ENCODE data around the gene CA10. TPM values are rescaled to one million over a fixed set of nuclear protein-coding genes. Genes with fewer than 3 reads are reported as not detected.

CA10 gene
- total RNA-seq, 1 donor from 2014 or later = 1.3 TPM

DNA sequence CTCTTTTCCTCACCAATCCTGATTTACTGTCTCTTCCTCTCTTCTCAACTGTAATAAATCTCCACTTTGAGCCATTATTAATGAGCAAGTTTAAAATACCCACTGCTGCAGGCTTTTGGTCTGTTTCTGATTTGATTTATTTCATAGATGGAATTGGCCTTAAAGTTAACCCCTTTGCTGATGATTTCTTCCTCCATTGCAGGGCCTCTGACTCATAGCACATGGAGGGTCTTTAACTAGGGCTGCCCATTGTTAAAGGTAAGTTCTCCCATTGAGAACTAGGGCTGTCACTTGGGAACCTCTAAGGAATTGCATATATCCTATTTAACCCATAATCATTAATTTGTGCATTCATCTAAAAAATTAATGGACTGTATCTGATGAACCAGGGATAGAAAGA, 221.2 kb downstream of the CA10 start:
- no peaks in the 10 kb centered on the region for H3K4me1 Mint-ChIP-seq (ENCODE audit: low read depth, unreplicated experiment)
- TF ChIP-seq, protein P1, sequence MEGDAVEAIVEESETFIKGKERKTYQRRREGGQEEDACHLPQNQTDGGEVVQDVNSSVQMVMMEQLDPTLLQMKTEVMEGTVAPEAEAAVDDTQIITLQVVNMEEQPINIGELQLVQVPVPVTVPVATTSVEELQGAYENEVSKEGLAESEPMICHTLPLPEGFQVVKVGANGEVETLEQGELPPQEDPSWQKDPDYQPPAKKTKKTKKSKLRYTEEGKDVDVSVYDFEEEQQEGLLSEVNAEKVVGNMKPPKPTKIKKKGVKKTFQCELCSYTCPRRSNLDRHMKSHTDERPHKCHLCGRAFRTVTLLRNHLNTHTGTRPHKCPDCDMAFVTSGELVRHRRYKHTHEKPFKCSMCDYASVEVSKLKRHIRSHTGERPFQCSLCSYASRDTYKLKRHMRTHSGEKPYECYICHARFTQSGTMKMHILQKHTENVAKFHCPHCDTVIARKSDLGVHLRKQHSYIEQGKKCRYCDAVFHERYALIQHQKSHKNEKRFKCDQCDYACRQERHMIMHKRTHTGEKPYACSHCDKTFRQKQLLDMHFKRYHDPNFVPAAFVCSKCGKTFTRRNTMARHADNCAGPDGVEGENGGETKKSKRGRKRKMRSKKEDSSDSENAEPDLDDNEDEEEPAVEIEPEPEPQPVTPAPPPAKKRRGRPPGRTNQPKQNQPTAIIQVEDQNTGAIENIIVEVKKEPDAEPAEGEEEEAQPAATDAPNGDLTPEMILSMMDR (IDR thresholded peaks at IDR 0.05; ENCODE audit: partially characterized antibody, unreplicated experiment) = no peak
- DNase-seq = no peak
- H3K27me3 Mint-ChIP-seq (ENCODE audit: unreplicated experiment) = no peaks in the 10 kb centered on the region
- no peak overlapping the region for H3K27ac Mint-ChIP-seq (ENCODE audit: unreplicated experiment)
- no peak overlapping the region for H3K4me3 Mint-ChIP-seq (ENCODE audit: unreplicated experiment)
- no peaks in the 10 kb centered on the region for H3K36me3 Mint-ChIP-seq (ENCODE audit: unreplicated experiment)
- H3K9me3 Mint-ChIP-seq (ENCODE audit: unreplicated experiment) = peaks cover 2% of the 10 kb centered on the region

DNA sequence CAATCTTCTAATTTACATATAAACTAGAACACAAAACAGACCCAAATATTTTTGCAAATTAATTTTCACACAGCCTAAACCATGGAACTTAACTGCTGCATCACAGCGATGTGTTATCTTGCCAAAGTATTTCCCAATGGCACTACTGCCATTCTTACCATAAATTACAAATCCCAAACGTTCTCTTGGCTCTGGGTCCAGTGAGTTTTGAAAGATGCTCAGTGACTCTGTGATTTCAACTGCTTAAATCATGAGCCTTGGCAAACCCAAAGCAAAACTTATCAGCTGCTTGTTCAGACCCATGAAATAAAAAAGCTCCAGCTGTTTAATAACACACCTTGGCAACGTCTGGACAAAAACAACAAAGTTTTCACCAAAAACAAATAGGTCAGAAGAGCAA, 223.0 kb downstream of the CA10 start:
- Mint-ChIP-seq H3K4me1 (ENCODE audit: low read depth, unreplicated experiment) (no peaks in the 10 kb centered on the region), H3K36me3 (ENCODE audit: unreplicated experiment) (no peaks in the 10 kb centered on the region), H3K27me3 (ENCODE audit: unreplicated experiment) (no peaks in the 10 kb centered on the region), H3K27ac (ENCODE audit: unreplicated experiment) (no peak overlapping the region), H3K9me3 (ENCODE audit: unreplicated experiment) (peaks cover 2% of the 10 kb centered on the region), H3K4me3 (ENCODE audit: unreplicated experiment) (no peak overlapping the region)
- TF ChIP-seq, protein P1 (IDR thresholded peaks at IDR 0.05; ENCODE audit: partially characterized antibody, unreplicated experiment) = no peak
- DNase-seq = no peak

DNA sequence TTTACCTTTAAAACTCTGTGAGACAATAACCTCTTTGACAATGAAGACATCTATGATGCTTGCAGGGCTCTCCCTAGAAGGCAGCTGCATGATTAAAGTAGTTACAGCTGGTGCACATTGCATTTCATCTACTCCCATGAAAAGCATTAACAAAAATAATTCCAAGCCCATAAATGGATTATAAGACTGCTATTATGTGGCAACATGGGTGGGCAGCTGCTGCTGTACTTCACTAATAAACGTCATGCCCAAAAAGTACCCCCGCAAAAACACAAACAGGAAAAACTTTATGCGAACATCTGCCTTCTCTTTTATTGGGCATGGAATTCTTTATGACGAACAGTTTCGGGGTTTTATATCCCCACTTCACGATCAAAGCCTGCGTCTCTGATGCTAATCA, 224.9 kb downstream of the CA10 start:
- H3K4me3 Mint-ChIP-seq (ENCODE audit: unreplicated experiment) = no peak overlapping the region
- H3K4me1 Mint-ChIP-seq (ENCODE audit: low read depth, unreplicated experiment) = no peaks in the 10 kb centered on the region
- no peaks in the 10 kb centered on the region for H3K36me3 Mint-ChIP-seq (ENCODE audit: unreplicated experiment)
- no peaks in the 10 kb centered on the region for H3K27me3 Mint-ChIP-seq (ENCODE audit: unreplicated experiment)
- H3K9me3 Mint-ChIP-seq (ENCODE audit: unreplicated experiment) = peaks cover 2% of the 10 kb centered on the region
- TF ChIP-seq, protein P1 (IDR thresholded peaks at IDR 0.05; ENCODE audit: partially characterized antibody, unreplicated experiment) = no peak
- DNase-seq = no peak
- H3K27ac Mint-ChIP-seq (ENCODE audit: unreplicated experiment) = no peak overlapping the region

DNA sequence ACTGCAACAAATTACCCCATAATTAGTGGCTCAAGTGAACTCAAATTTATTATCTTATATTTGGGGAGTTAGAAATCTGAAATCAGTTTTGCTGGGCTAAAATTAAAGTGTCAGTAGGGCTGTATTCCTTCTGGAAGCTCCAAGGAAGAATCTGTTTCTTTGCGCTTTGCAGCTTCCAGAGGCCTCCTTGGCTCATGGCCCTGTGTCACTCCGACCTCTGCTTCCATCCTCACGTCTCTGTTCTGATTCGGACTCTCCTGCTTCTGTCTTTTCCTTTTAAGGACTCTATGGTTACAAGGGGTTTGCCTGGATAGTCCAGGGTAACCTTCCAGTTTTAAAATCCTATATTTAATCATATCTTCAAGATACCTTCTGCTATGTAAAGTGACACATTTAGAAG, 232.1 kb downstream of the CA10 start:
- no peak for DNase-seq
- no peaks in the 10 kb centered on the region for H3K36me3 Mint-ChIP-seq (ENCODE audit: unreplicated experiment)
- no peaks in the 10 kb centered on the region for H3K4me1 Mint-ChIP-seq (ENCODE audit: low read depth, unreplicated experiment)
- no peak overlapping the region for H3K27ac Mint-ChIP-seq (ENCODE audit: unreplicated experiment)
- TF ChIP-seq, protein P1 (IDR thresholded peaks at IDR 0.05; ENCODE audit: partially characterized antibody, unreplicated experiment) = no peak
- H3K27me3 Mint-ChIP-seq (ENCODE audit: unreplicated experiment) = no peaks in the 10 kb centered on the region
- H3K9me3 Mint-ChIP-seq (ENCODE audit: unreplicated experiment) = no peaks in the 10 kb centered on the region
- H3K4me3 Mint-ChIP-seq (ENCODE audit: unreplicated experiment) = no peak overlapping the region

DNA sequence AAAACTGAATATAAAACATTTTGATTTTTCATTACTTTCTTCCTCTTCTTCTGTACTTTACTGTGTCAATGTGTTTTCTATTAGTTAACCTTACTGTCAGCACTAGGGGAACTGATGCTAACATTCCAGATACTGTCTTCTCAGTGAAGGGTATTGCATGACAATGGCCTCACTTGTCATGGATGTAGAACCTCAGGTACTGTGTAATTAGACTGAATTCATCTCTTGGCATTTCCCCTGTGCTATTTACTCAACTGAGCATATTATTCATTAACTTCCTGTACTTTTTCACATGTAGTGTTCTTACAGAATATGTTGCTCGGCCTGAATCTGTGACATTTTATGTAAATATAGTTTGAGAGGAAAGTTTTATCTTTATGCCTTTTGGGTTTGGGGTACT, 237.0 kb downstream of the CA10 start:
- Mint-ChIP-seq H3K9me3 (ENCODE audit: unreplicated experiment) (no peaks in the 10 kb centered on the region), H3K27me3 (ENCODE audit: unreplicated experiment) (peaks cover 1% of the 10 kb centered on the region), H3K4me3 (ENCODE audit: unreplicated experiment) (no peak overlapping the region), H3K27ac (ENCODE audit: unreplicated experiment) (no peak overlapping the region), H3K36me3 (ENCODE audit: unreplicated experiment) (no peaks in the 10 kb centered on the region), H3K4me1 (ENCODE audit: low read depth, unreplicated experiment) (no peaks in the 10 kb centered on the region)
- no peak for DNase-seq
- TF ChIP-seq, protein P1 (IDR thresholded peaks at IDR 0.05; ENCODE audit: partially characterized antibody, unreplicated experiment) = no peak

Measured in glutamatergic neuron (in vitro differentiated cells).